ENCODE measurements around the gene TMEM163.

TMEM163 gene

GRCh38 chr2:134722728-134723127, 3.9 kb upstream of the TMEM163 start:
- no peak for DNase-seq

GRCh38 chr2:134721596-134721995, 2.8 kb upstream of the TMEM163 start:
- DNase-seq, result no peak

DNA sequence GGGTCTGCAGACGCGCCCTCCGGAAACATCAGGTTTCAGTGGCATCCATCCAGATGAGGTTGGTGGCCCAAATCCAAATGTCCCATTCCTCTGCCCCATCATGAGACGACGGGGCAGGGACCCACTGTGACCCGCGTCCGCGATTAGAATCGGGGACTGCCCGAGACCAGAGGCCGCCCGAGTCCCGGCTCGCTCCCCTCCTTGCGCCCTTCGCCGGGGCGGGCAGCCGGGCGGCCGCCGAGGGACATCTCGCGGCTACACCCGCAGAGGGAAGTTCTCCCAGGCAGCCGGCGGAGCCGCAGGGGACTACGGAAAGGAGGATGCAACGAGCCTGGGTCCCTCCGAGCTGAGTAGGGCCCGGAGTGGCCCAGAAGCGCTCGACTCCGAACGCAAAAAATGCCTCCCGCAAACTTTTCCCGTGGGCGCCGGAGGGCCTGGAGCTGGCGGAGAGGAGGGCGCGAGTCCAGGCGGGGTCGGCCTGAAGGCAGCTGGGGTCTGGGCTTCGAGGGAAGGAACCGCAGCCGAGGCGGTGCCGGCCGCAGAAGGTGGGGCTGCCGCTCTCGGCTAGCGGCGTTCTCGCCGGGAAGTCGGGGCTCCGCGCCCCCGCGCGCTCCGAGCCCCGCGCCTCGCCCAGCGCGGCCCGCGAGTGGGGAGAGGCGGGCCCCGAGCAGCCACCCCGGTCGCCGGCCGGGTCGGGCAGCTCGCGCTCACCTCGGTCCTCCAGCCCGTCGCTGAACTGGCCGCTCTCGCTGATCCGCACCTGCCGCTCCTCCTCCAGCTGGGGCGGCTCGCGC, 580 bp downstream of the TMEM163 start:
- DNase-seq, result no peak

GRCh38 chr2:134717286-134718022, 1.3 kb downstream of the TMEM163 start:
- no peak for DNase-seq

DNA sequence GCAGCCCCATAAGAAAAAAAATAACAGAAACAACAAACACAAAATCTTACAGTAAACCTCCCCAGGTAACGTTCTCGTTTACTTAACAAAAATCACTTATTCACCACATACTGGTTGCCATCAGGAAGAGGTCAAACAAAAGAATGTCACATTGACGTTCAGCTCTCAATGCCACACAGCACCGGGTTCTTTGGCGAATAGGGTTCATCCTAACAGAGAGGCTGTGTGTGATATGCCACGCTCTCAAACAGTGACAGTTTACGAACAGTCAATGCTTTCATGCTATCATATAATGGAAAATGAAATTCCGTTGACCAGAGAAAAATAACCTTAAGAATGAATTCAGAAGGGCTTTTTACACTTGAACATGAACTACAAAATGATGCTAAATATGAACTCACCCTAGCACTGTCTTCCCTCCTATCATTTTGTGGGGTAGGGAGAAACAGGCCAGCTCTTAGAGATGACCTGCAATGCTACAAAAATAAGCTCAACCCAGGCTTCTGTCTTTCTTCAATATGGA, 2.0 kb downstream of the TMEM163 start:
- no peak for DNase-seq

DNA sequence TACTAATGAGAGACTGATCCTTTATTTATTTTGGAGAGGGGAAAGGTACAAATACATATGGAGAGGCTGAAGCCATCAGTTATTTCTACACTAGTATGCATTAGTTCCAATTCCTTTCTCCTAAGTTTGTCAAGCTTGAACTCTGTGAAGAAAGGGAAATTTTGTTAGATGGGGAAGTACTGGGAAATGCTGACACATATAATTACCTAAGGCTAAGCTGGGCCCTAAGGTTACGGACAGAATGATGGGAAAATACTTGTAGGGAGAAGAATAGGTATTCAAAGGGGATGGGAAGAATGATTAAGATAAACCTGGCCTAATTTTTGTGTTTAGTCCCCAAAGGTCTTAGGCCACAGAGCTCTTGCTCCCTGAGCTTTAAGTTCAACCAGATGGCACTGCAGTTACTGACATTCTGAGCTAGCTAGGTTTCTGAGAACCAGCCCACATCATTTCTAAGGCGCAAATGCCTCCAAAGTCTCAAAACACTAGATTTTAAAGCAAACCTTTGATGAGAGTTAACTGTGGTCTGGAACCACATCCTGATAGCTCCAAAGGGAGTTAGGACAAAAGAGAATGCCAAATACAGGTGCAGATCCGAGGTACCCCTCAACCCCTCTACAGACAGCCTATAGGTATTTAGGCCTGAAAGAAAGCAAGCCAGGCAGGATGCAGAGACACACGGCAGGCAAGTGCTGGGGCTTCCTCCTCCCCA, 2.7 kb downstream of the TMEM163 start:
- DNase-seq, result no peak

GRCh38 chr2:134714228-134714627, 4.6 kb downstream of the TMEM163 start:
- DNase-seq, result no peak

GRCh38 chr2:134713606-134714005, 5.2 kb downstream of the TMEM163 start:
- DNase-seq, result no peak

GRCh38 chr2:134713176-134713575, 5.6 kb downstream of the TMEM163 start:
- no peak for DNase-seq

DNA sequence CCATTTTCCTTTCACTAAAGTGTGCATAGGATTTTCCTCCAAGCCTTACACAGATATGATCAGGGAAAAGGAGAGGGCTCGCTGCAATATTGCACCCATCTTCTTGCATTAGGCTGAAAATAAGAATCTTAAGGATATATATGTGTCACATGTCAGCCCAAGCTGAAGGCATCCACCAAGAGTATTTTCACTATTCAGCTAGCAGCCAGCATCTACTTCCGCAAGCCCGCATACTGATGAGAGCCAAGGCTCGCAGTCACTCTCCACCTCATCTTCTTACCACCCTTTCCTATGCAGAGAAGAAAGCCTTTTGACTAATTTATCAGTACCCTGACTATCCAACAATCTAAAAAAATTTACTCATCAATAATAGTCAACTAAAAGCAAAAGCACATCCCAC, 6.1 kb downstream of the TMEM163 start:
- no peak for DNase-seq

DNA sequence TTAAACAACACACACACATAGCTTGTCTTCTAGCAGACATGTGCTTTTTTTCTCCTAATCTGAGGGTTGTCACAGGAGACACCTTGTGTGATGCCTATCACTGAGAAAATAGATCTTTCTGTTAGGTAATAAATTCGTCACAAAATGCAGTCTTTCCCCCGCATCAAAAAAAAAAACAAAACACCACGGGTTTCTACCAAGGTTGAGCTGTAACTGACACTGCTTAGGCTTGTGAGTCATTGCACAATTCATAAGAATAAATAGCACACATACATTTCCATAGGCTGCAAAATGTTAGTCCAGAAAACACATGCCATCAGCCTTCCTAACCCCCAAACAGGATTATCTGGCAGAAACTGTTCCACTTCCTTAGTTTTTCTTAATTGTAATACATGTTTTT, 6.5 kb downstream of the TMEM163 start:
- no peak for DNase-seq

DNA sequence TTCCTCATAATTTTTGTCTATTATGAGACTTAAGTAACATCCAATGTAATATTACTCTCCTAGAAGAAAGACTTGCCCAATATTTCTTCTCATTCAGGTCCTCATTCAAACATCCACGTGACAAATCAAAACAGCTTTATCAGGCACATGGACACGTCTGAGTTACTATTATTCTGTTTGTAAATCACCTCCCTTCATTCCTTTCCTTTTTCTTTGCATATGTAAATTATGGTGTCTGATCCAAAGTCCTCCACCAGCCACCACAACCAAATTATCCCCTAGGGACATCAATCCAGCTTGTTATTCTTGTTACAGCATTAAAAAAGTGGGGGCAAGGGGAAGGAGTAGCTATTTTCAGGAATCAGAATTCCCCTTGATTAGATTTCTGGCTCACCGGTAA, 7.1 kb downstream of the TMEM163 start:
- DNase-seq, result no peak

DNA sequence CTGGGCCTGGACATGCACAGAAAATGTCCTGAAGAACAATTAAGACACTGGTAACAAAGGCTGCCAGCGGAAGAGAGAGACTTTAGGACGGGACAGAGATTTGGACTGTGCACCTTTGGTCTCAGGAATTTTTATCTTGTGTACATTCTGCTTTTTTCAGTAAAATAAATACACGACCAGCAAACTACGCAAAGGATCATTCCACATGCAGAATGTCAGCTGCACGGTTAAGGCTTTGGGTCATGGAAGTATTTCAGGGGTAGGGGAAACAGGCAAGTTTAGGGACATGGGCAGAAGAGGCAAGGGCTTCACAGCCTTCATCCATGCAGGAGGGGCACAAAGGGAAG, 11.5 kb downstream of the TMEM163 start:
- DNase-seq, result no peak

DNA sequence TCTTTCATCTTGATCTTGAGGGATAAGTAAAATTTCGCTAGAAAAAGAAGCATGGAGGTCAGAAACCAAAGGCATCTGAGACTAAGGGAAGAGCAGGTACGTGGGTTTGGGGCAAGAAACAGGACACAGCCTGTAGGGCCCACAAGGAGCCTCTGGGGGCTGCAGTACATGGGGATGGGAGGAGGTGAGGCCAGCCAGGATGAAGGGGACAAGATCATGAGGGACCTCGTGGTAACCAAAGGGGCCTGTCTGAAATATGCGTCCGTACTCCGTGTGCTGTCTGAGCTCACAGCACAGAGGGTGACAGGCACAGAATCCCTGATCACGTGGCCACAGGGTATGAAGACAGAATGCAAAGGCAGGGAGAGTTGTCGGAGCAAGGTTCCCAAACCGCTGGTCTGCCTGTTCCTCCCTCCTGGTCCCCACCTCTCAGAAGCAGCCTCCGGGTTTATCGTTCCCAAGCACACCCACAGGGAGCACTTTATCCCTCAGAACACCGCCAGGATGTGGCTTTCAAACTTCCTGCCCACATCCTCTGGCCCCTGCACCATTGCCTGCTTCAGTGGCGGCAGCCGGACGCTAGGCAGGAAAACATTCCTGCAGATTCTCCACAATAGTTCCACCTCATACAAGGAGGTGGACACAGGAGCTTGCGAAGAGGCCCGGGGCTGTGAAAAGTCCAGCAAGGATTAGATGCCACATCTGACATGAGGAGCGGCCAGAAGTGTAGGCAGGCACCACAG, 12.0 kb downstream of the TMEM163 start:
- no peak for DNase-seq

GRCh38 chr2:134705861-134706586, 12.8 kb downstream of the TMEM163 start:
- no peak for DNase-seq

GRCh38 chr2:134704173-134704572, 14.6 kb downstream of the TMEM163 start:
- no peak for DNase-seq

DNA sequence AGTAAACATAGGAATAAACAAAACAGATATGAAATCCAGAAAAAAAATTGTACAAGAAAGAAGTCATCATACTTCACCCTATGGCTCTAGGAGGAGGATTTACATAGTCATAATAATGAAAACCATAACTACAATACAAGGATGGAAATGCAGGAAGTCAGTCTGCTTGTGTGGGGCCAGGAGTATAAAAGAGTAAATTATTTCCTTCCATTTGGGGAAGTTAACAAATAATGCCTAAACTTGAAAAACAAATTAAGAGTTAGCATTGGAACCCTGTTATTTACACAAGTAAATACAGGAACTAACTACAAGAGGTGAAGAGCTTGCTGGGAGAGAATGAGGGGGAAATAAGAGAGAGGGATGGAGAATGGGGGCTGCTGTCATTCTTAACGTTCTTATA, 15.4 kb downstream of the TMEM163 start:
- DNase-seq, result no peak

DNA sequence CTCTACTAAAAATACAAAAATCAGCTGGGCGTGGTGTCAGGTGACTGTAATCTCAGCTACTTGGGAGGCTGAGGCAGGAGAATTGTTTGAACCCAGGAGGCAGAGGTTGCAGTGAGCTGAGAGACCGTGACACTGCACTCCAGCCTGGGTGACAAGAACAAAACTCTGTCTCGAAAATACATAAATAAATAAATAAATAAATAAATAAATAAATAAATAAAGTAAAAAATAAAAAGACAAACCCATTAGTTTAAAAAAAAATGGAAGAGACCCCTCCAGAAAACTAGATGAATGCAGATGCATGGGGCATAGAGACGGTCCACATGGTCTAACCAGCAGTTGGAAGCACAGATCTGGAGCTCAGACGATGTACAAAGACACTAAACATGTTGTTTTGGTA, 18.1 kb downstream of the TMEM163 start:
- DNase-seq, result no peak

GRCh38 chr2:134694411-134694810, 24.4 kb downstream of the TMEM163 start:
- no peak for DNase-seq

DNA sequence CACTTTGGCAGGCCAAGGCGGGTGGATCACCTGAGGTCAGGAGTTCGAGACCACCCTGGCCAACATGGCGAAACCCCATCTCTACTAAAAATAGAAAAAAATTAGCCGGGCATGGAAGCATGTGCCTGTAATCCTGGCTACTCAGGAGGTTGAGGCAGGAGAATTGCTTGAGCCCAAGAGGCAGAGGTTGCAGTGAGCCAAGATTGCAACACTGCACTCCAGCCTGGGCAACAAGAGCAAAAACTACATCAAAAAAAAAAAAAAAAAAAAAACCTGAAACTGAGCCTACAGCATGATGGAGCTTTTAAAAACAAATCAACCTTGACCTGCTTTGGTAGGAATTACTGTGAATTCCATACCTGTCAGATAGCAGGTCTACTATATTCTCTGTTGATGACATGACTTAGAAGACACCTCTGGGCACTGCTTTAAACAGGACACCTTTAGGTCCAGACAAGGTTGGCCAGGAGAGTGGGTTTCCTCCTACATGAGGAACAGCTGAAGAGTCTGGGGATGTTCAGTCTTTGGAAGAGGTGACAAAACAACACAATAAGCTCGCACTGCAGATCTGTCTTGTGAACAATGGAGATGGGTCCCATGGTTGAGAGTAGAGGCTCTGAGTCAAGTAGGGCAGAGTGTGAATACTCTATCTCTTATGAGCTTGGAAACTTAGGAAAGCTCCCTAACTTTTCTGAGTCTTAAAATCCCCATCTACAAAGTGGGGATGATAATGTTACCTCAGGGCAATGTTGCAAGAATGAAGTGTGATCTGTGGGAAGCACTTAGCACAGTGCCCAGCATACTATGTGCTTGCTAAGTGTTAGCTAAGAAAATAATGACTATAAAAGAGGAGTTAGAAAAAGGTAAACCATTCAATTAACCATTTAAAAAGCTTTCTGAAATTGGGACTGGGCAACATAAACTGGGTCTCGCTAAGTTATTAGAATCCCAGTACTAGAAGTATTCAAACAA, 25.2 kb downstream of the TMEM163 start:
- no peak for DNase-seq

GRCh38 chr2:134692499-134692898, 26.3 kb downstream of the TMEM163 start:
- DNase-seq, result no peak
